A172 (cell line): ENCODE measurements around the gene PJVK. TPM values are rescaled to one million over a fixed set of nuclear protein-coding genes. Genes with fewer than 3 reads are reported as not detected.
"Not testable (repeated sequence)": the region's sequence is repeated elsewhere in the genome, so short reads cannot be mapped to it uniquely, and the experiment has no call there.

Experiments used
- DNase-seq: peaks from one replicate; pipeline ENCODE4 v3.0.0-alpha.2; 2015; ENCODE audit warnings: low spot score
- total RNA-seq: library from RNA; depleted of rRNA; stranded (reverse); fragments of >200 nt; shearing (Covaris generic); gene quantifications from 2 replicates; pipeline ENCODE4 v1.2.3, GENCODE V29; 2014; rRNA removed

PJVK gene, protein sequence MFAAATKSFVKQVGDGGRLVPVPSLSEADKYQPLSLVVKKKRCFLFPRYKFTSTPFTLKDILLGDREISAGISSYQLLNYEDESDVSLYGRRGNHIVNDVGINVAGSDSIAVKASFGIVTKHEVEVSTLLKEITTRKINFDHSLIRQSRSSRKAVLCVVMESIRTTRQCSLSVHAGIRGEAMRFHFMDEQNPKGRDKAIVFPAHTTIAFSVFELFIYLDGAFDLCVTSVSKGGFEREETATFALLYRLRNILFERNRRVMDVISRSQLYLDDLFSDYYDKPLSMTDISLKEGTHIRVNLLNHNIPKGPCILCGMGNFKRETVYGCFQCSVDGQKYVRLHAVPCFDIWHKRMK
- total RNA-seq = 0.31 and 0.55 TPM in 2 replicates

GRCh38 chr2:178450774-178451525 lies at the start of gene PJVK, which contains the start of gene PRKRA:
TSS of gene PJVK (plus strand) at chr2:178451378. CDS start at chr2:178453410, 2,032 bp downstream.
TSS of gene PRKRA (minus strand) at chr2:178451175. CDS start at chr2:178451030, 145 bp downstream.
- DNase-seq = peak; percentile 89

DNA sequence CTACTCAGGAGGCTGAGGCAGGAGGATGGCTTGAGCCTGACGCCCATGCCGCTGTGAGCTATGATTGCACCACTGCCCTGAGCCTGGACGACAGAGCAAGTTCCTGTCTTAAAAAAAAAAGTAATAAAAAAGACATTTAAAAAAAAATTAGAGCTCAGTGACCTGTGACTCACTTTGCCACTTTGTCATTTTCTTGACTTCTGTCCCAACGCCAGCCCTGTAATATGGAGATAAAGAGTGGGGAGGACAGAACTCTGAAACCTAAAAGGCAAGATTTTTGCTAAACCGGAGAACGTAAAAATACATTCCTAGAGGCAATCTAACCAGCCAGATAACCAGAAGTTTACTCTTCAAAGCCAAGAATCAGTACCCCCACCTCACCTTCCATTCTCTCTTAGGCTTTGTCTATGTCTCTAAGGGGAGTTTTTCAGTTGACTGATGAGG lies 49.2 kb upstream of the PJVK start:
- DNase-seq = no peak

- DNase-seq = no peak
Measured at GRCh38 chr2:178403671-178404306, 47.4 kb upstream of the PJVK start.

GRCh38 chr2:178404368-178404767 lies 46.8 kb upstream of the PJVK start:
- peak; percentile 57 for DNase-seq

GRCh38 chr2:178409261-178409660 lies 41.9 kb upstream of the PJVK start:
- DNase-seq = no peak

- no peak for DNase-seq
Measured at GRCh38 chr2:178412047-178412446, 39.1 kb upstream of the PJVK start.

DNA sequence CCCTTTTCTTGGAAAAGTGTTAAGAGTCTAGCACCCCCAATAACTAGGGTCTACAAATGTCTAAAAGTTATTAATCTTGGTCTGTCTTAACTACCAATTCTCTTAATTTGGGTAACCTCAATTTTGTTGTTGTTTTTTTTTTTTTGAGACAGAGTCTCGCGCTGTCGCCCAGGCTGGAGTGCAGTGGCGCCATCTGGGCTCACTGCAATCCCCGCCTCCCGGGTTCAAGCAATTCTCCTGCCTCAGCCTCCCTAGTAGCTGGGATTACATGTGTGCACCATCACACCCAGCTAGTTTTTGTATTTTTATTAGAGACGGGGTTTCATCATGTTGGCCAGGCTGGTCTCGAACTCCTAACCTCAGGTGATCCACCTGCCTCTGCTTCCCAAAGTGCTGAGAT lies 38.7 kb upstream of the PJVK start:
- DNase-seq = not testable (repeated sequence)

- peak; percentile 63 for DNase-seq
Measured at GRCh38 chr2:178413472-178414265, 37.5 kb upstream of the PJVK start.

DNA sequence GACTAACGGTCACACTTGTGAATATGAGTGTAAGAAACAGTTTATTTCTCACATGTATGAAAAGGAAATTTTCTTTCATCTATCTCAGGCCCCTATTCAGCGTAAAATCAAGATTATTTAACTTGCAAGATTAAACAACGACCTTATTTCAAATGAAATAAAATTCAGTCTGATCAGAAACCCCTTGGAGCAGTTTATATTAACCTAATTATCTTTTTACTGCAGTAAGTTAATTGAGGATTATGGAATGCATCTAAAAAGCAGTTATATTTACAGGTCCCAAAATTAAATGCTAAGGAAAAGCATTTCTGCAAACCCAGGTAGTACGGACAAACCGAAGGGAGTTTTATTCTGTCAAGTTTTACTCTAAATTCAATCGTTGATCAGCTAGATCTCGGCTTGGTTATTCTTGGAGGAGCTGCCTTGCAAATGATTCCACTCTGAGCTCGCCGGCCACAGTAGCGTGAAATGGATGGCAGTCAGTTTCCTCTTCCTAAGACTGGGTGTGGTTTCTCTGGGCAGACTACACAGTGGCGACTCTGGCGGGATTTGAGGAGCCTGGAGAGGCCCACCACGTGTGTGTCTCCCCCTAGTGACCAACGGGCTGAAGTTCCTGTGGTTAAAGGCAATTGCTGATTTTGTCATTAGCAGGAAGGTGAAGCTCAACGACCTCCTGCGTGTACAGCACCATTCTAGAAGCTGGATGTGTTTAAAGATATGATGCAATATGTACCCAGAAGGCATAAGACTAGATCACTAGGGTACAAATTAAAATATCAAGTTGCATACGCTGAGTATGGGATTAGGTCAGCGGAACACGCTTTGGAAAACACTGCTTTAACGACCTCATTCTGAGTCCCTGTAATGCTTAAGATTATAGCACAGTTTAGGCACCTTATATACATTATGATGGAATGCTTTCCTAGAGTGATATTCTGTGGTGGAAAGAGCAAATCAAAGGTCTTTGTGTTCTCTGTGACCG lies 36.6 kb upstream of the PJVK start:
- peak; percentile 93 for DNase-seq

- DNase-seq = no peak
Measured at GRCh38 chr2:178415979-178416378, 35.2 kb upstream of the PJVK start.

DNA sequence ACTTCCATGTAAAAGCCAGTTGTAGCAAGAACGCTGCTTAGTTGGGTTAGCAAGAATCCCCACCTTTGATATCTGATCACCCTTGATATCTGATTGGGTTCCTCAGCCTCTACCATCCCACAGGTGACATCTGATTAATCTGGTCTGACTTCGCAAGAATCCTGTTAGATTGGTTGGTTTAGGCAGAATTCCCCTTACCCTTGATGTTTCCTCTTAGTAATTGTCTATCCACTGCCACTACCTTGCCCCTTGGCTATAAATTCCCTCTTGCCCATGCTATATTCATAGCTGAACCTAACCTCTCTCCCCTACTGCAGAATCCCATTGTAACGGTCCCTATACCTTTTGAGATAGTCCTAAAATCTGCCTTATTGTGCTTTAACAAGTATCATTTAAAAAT lies 33.3 kb upstream of the PJVK start:
- DNase-seq = no peak

- DNase-seq = no peak
Measured at GRCh38 chr2:178418426-178418825, 32.8 kb upstream of the PJVK start.

DNA sequence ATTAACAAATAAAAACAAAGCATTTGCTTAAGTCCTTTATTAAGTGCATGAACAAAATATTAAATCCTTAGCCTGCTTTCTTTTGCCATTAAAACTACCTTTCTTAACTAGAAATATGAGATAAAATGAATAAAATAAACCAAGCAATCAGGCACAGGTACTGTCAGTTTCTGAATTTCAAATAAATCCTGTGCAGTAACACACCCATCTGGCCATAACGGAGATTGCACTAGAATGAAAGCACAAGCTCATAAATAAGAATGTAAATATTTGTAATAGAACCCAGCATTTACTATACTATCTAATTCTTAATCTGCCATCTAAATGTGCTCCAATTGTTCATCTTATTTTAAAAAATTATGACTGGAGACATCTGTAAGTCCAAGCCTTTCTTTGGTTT lies 32.1 kb upstream of the PJVK start:
- no peak for DNase-seq

DNA sequence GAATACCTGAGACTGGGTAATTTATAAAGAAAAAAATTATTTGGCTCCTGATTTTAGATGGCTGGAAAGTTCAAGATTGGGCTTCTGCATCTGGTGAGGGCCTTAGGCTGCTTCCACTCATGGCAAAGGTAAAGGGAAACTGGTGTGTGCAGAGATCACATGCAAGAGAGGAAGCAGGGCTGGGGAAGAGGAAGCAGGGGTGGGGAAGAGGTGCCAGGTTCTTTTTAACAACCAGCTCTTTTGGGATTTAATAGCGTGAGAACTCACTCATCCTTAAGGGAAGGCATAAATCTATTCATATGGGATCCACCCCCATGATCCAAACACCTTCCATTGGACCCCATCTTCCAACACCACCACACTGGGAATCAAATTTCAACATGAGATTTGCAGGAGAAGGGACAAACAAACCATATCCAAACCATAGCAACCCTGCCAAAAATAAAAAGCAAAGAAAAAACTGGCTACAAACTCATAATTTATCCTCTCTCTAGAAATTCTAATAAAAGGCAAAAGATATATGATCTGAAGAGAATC lies 30.6 kb upstream of the PJVK start:
- no peak for DNase-seq

- DNase-seq = no peak
Measured at GRCh38 chr2:178422097-178422496, 29.1 kb upstream of the PJVK start.

GRCh38 chr2:178423746-178424145 lies 27.4 kb upstream of the PJVK start:
- not testable (repeated sequence) for DNase-seq

- DNase-seq = no peak
Measured at GRCh38 chr2:178425255-178425827, 25.8 kb upstream of the PJVK start.

DNA sequence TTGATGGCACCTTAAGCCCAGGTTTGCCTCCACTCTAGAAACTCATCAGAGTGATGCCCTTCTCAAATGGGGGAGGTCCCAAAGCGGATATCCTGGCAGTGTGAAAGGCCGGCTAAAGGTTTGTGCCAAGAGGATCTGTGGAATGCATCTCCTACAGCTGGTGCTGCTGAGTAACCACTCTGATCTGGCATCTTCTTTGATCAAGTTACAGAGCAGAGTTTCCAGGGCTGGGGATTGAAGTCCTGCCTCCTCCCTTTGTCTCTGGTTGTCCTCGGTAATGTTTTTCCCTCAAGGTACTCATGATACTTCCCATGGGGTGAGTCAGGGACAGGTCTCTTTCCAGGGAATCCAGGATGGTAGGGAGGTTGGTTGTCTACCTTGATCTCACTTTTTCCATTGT lies 24.8 kb upstream of the PJVK start:
- no peak for DNase-seq

DNA sequence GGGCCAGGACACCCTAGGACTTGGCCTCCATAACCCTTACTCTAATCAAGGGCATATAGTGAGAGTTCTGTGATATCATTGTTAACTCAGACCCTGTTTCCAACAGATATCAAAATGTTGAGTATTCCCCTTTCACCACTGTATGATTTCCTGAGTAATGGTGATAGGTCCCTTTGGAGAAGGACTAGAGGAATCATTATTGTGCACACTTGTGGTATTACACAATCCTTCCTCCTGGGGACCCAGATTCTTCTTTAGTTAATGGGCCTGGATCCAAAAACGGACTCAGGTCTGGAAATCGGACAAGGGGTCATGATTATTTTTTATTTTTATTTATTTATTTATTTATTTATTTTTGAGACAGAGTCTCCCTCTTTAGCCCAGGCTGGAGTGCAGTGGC lies 23.7 kb upstream of the PJVK start:
- no peak for DNase-seq

GRCh38 chr2:178428396-178428806 lies 22.8 kb upstream of the PJVK start:
- no peak for DNase-seq
